Stimulated activated CD8-positive, alpha-beta memory T cell treated with anti-CD3 and anti-CD28 coated beads, Interleukin-15, amount 100 ng/mL, for 4 hours (primary cell): ENCODE measurements around the gene KCNC4.

ENCODE experiments used
- DNase-seq, 2 donors: peaks; one replicate each; pipeline ENCODE4 v3.0.0-alpha.2; 2020; ENCODE audit warnings: low read depth in 2 of 2

The KCNC4 gene

DNA sequence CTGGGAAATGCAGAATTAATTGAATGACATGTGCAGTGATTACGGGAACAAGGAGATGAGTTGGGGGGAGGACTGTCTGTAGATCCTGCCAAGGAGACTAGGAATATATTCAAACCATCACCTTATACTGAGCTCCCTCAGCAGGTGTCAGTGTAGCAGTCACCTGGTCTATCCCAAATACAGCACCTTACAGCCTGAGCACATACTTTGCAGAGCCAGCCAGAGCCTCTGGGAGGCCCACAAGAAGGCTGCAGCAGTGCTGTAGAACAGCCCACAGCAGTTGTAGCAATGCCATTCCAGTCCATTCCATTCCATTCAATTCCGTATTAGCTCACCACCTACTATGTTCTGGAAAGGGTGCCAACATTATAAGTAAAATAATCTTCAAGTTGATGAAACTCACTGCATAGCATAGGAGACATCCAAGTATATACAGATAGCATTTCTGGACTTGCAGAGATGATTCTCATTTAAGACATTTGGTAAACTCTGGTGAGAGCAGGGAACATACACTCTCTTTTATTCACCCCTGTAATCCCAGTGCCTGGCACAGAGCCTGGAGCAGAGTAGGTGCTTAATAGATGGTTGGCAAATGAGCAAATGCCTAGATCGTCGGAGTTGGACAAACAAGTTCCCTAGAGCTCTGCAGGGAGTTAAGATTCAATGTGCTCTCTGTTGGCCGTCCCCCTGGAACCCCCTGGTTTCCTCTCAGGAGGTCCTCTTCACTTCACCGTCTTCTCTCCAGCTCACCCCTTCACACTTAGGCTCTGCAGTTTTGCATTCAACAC is 44.7 kb downstream of the KCNC4 start:
- DNase-seq: no peak

DNA sequence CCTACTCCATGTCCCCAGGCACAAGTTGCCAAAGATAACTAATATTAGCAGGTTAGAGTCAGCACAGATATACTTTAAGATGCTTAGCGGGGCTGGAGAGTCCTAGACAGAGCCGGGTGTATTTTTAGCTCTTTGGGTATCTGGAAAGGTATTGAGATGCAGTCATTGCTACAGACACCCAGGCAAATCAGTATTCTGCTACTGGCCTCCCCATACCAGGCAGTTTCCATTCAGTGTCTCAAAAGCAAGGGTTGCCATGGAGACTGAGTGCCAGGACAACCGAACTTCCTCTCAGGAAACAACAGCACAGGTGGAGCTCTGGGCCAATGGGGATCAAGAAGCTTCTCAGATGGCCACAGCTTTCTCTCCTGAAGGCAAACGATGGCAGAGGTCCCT is 45.3 kb downstream of the KCNC4 start:
- DNase-seq: no peak

DNA sequence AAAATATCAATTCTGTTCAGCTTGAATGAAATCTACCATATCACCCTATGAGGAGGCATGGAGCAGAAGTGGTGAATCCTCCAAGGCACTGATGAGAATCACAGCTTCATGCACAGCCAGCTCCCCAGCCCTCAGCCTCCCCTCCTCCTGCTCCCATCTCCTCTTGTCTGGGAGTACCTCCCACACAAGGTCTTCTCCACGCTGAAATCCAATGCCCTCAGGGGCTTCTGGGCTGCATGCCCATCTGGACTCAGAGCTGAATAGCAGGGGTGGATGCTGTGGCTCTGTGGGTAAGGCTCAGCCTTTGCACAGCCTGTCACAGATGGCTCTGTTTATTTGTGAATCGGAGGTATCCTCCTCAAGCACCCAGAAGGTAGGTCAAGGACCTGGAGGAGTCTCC is 48.6 kb downstream of the KCNC4 start:
- no peak for DNase-seq

DNA sequence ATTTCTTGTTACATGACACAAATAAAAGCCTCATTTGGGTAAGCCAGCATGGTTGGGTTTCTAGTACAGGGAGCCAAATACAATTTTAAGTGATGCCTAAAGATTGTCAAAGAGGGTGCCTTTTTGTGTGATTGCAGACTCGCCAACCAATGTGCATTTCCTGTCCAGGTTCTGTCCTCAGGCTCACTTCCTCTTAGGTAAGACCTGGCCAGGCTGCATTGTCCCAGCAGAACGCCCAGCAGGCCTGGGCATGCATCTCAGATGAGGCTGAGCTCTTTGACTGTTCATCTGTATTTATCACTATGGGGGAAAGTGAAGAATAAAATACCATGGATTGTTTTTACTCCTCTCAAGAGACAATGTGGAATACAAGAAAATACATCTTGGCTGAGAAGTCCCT is 49.7 kb downstream of the KCNC4 start:
- no peak for DNase-seq
